Left lung (tissue), 10 donors: Measurements from ENCODE around the gene RPL38. TPM values are rescaled to one million over a fixed set of nuclear protein-coding genes. Genes with fewer than 3 reads are reported as not detected.

Experiments used
- ATAC-seq: fragments of 200-7000 bp; cut with Tn5 transposase; one replicate; pipeline ENCODE4 v1.9.1; 2020; ENCODE audit warnings: moderate library complexity
- DNase-seq, 4 donors: peaks; one replicate each; pipeline ENCODE4 v3.0.0-alpha.2; 2013 to 2020
- H3K27ac ChIP-seq, 2 donors: fragments of 200-600 bp; sonication (generic) in 1 of 2; one replicate each; pipeline versions ENCODE4 v1.5.0 to v1.8.0; 2020 to 2021
- H3K27me3 ChIP-seq, 2 donors: fragments of 200-600 bp; sonication (generic) in 1 of 2; one replicate each; pipeline versions ENCODE4 v1.5.0 to v1.8.0; 2020 to 2021
- H3K36me3 ChIP-seq, 2 donors: fragments of 200-600 bp; sonication (generic) in 1 of 2; one replicate each; pipeline versions ENCODE4 v1.5.0 to v1.8.0; 2020 to 2021
- H3K4me1 ChIP-seq, 2 donors: fragments of 200-600 bp; one replicate each; pipeline ENCODE4 v1.8.0; 2021
- H3K4me3 ChIP-seq, 2 donors: fragments of 200-600 bp; sonication (generic) in 1 of 2; one replicate each; pipeline versions ENCODE4 v1.5.0 to v1.8.0; 2020 to 2021; ENCODE audit warnings: mild to moderate bottlenecking in 1 of 2
- H3K9me3 ChIP-seq, 2 donors: fragments of 200-600 bp; sonication (generic) in 1 of 2; one replicate each; pipeline versions ENCODE4 v1.5.0 to v1.8.0; 2020 to 2021
- intact Hi-C, 2 donors: fragments of 100-400 bp; cut with DNase I; formaldehyde crosslinking; loops; one replicate each; pipeline versions ENCODE4 v1.11.2 to v1.14.2; 2022
- polyA plus RNA-seq, 6 donors: library from polyadenylated mRNA; unstranded; fragments of 120-200 nt; gene quantifications; one replicate each; pipeline ENCODE4 v1.2.1, GENCODE V29; 2013; ENCODE audit not compliant: insufficient read length in 6 of 6
- total RNA-seq, 2 donors: library from RNA; stranded (reverse); fragmentation: NEBNext Ultra II Directional; extraction: Animal tissue kit (Norgen Biotek cat#: 25700); gene quantifications; one replicate each; pipeline ENCODE4 v1.2.1, GENCODE V29; 2021
- TF ChIP-seq, protein P1 (sequence below), 2 donors: fragments of 200-600 bp; sonication (generic) in 1 of 2; IDR thresholded peaks; one replicate each; pipeline versions ENCODE4 v1.5.0 to v1.8.0; 2021; ENCODE audit warnings: antibody characterized with exemption in 2 of 2
- donor health status: DM: no; HTN: yes; CAD: no.
- donor health status: DM: no; HTN: no; CAD: no.

Gene RPL38
- total and polyA plus RNA-seq, 8 donors, result 624 to 1,464 (median 1,331) TPM

DNA sequence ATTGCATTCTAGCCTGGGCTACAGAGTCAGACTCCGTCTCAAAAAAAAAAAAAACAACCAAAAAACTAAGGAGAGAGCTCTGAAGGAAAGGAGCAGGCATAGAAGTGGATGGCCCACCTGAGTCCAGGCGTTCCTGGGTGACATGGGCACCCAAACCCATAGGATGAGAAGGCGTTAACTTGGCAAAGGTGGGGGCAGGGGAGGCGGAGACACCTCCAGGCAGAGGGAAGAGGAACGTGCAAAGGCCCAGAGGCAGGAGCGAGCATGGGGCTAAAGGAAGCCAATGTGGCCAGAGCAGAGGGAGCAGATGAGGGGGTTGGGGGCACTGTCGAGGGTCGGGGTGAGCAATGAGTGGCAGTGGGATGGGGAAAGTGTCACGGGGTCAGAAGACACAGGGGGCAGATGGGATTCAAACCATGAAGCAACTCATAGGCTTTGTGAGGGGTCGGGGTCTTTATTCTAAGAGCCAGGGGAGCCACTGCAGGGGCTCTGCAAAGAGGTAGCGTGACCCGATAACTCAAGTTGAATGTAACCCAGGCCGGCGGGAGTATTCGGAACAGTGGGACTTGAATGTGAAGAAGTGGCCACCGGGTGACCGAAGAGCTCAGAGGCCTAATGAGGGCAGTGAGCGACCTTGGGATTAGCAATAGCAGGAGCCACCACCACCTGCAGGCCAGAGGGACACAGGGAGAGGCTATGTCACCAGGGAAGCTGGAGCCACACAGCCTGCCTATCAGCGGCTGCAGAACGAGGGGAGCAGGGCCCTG, 21.7 kb downstream of the RPL38 start:
- no peak for DNase-seq
- Histone ChIP-seq H3K27ac (no peak overlapping the region), H3K9me3 (no peaks in the 10 kb centered on the region), H3K36me3 (no peaks in the 10 kb centered on the region), H3K4me1 (no peaks in the 10 kb centered on the region), H3K27me3 (no peaks in the 10 kb centered on the region), H3K4me3 (no peak overlapping the region)
- no peak for ATAC-seq
- TF ChIP-seq, protein P1, sequence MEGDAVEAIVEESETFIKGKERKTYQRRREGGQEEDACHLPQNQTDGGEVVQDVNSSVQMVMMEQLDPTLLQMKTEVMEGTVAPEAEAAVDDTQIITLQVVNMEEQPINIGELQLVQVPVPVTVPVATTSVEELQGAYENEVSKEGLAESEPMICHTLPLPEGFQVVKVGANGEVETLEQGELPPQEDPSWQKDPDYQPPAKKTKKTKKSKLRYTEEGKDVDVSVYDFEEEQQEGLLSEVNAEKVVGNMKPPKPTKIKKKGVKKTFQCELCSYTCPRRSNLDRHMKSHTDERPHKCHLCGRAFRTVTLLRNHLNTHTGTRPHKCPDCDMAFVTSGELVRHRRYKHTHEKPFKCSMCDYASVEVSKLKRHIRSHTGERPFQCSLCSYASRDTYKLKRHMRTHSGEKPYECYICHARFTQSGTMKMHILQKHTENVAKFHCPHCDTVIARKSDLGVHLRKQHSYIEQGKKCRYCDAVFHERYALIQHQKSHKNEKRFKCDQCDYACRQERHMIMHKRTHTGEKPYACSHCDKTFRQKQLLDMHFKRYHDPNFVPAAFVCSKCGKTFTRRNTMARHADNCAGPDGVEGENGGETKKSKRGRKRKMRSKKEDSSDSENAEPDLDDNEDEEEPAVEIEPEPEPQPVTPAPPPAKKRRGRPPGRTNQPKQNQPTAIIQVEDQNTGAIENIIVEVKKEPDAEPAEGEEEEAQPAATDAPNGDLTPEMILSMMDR (IDR thresholded peaks at IDR 0.05), result no peak
- intact Hi-C loops, result no loop called here

DNA sequence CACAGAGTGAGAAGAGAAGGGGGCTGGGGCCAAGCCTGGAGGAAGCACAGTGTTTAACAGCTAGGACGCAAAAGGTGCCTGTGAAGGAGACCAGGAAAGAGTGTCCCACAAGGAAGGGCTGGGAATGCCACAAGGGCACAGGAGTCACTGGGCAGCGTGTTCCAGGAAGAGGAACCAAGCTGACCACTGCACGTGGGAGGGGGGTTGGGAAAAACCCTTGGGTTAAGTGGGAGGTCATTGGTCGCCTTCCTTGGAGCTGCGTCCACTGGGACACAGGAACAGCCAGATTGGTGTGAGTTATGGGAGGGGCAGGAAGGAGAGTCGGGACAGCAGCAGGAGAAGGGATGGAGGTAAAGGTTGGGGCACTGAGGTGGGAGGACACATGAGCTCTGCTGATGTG, 22.8 kb downstream of the RPL38 start:
- Histone ChIP-seq H3K4me1 (no peaks in the 10 kb centered on the region), H3K4me3 (no peak overlapping the region), H3K27ac (no peak overlapping the region), H3K27me3 (no peaks in the 10 kb centered on the region), H3K9me3 (no peaks in the 10 kb centered on the region), H3K36me3 (peaks cover 0 to 5% of the 10 kb centered on the region in 2 donors)
- no peak for DNase-seq
- TF ChIP-seq, protein P1 (IDR thresholded peaks at IDR 0.05), result no peak
- no peak for ATAC-seq
- intact Hi-C loops, result no loop called here

DNA sequence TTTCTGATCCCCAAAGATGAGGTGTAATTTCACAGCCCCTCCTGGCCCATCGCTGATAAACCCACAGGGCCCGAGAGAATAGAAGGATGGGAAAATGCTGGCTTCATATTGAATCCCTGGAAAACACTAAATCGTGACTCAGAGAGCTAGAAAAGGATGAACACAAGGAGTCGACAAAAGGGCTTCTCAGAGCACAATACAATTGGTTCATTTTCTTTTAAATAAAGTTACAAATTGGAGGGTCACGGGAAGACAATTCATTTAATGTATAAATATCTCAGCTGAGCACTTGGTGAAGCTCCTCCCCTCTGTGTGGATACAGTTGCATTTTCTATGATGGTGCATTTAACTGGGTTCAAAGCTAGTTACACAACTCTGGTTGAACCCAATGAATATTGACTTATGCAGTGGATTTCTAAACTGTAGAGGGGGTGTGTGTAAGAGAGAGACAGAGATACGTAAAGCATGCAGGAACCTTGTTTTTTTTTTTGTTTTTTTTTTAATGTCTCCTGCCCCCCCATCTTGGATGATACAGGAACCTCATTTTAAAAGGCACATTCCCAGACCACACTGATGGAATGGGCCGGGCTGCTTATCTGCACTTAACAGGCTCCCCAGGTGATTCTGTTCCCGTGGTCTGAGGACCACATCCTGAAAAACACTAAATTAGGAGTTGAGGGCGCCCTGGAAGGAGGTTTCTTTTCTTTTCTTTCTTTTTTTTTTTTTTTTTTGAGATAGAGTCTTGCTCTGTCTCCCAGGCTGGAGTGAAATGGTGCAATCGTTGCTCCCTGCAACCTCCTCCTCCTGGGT, 24.0 kb downstream of the RPL38 start:
- DNase-seq (no peak), ATAC-seq (no peak)
- Histone ChIP-seq H3K27me3 (no peaks in the 10 kb centered on the region), H3K4me1 (no peaks in the 10 kb centered on the region), H3K36me3 (peaks cover 0 to 7% of the 10 kb centered on the region in 2 donors), H3K9me3 (no peaks in the 10 kb centered on the region), H3K27ac (no peak overlapping the region), H3K4me3 (no peak overlapping the region)
- TF ChIP-seq, protein P1 (IDR thresholded peaks at IDR 0.05), result no peak
- intact Hi-C loops, result no loop called here

DNA sequence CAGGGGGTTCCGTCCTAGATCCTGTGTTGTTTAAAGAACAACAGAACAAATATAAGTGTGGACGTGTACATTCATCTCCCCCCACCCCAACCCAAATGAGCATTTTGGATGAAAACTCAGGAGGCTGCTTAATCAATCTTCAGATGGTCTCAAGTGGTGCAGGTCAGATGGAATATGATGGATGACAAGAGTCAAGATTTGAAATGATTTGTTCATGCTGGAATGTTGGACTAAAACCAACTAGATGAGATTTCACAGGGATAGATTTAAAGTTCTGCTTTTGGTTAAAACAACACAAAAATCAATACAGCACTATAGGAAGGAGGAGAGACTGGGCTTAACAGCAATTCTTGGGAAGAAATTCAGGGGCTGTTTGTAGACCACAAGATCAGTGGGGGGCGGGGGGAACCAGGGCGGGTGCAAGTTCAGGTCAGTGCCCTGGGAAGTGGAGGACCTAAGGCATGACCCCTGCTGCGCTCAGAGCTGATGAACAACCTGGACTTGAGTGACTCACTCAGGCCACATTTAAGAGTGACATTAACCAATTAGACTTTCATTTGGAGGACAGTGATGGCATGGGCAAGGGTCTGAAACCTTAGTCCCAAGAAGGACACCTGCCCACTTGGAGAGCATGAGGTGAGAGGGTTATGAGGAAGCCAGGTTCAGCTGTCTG, 25.0 kb downstream of the RPL38 start:
- intact Hi-C loops, result no loop called here
- Histone ChIP-seq H3K36me3 (peaks cover 0 to 7% of the 10 kb centered on the region in 2 donors), H3K4me1 (no peaks in the 10 kb centered on the region), H3K9me3 (no peaks in the 10 kb centered on the region), H3K27ac (no peak overlapping the region), H3K27me3 (no peaks in the 10 kb centered on the region), H3K4me3 (no peak overlapping the region)
- TF ChIP-seq, protein P1 (IDR thresholded peaks at IDR 0.05), result no peak
- ATAC-seq, result no peak
- no peak for DNase-seq

DNA sequence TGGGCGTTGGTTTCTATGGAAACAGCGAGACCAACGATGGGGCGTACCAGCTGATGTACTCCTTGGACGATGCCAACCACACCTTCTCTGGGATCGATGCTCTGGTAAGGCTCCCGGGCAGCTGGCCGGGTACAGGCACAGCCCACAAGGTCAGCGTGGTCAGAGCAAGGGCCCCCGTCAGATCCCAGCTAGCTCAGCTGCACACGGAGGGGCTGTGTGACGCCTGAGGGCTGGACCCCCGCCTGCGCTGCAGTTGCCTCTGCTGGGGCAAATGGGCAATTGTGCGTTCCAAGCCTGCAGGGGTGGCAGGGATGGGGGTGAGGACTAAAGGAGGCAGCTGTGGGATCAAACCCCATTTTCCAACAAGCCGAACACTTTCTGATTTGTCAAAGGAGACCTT, 27.4 kb downstream of the RPL38 start:
- TF ChIP-seq, protein P1 (IDR thresholded peaks at IDR 0.05), result no peak
- Histone ChIP-seq H3K9me3 (no peaks in the 10 kb centered on the region), H3K4me3 (no peak overlapping the region), H3K27ac (no peak overlapping the region), H3K4me1 (no peaks in the 10 kb centered on the region), H3K27me3 (no peaks in the 10 kb centered on the region), H3K36me3 (peaks cover 0 to 7% of the 10 kb centered on the region in 2 donors)
- DNase-seq, result no peak
- no peak for ATAC-seq
- intact Hi-C loops, result no loop called here
